GM21529 (cell line): Measurements from ENCODE around the gene RPH3AL.
"Not testable (repeated sequence)": the region's sequence is repeated elsewhere in the genome, so short reads cannot be mapped to it uniquely, and the experiment has no call there.

ENCODE experiments used
- ATAC-seq: cut with Tn5 transposase; IDR thresholded peaks from one replicate; pipeline ENCODE4 v1.9.1; 2021; ENCODE audit not compliant: unreplicated experiment

The RPH3AL gene

GRCh38 chr17:182050-182751, 170.4 kb downstream of the RPH3AL start:
- ATAC-seq: no peak

- no peak for ATAC-seq
Measured at GRCh38 chr17:181245-182049, 171.2 kb downstream of the RPH3AL start, which contains the start of gene DOC2B. Gene DOC2B (minus strand): TSS chr17:181650. CDS start chr17:181479, 171 bp downstream.

GRCh38 chr17:180381-181244, 172.0 kb downstream of the RPH3AL start:
- ATAC-seq: no peak

GRCh38 chr17:179781-180380, 172.7 kb downstream of the RPH3AL start:
- no peak for ATAC-seq

- no peak for ATAC-seq
Measured at GRCh38 chr17:179066-179432, 173.6 kb downstream of the RPH3AL start.

GRCh38 chr17:178292-179065, 174.1 kb downstream of the RPH3AL start:
- no peak for ATAC-seq

- ATAC-seq: no peak
Measured at GRCh38 chr17:177762-178161, 174.8 kb downstream of the RPH3AL start.

- ATAC-seq: no peak
Measured at GRCh38 chr17:177155-177554, 175.5 kb downstream of the RPH3AL start.

- ATAC-seq: no peak
Measured at GRCh38 chr17:173166-173911, 179.3 kb downstream of the RPH3AL start.

GRCh38 chr17:172401-172800, 180.2 kb downstream of the RPH3AL start:
- no peak for ATAC-seq

GRCh38 chr17:171871-172270, 180.7 kb downstream of the RPH3AL start:
- no peak for ATAC-seq

GRCh38 chr17:170130-170670, 182.4 kb downstream of the RPH3AL start:
- ATAC-seq: no peak

- not testable (repeated sequence) for ATAC-seq
Measured at GRCh38 chr17:168614-169013, 184.0 kb downstream of the RPH3AL start.

- no peak for ATAC-seq
Measured at GRCh38 chr17:165939-166338, 186.7 kb downstream of the RPH3AL start.

GRCh38 chr17:164303-165235, 188.0 kb downstream of the RPH3AL start:
- no peak for ATAC-seq

- no peak for ATAC-seq
Measured at GRCh38 chr17:163514-164098, 189.0 kb downstream of the RPH3AL start.

- no peak for ATAC-seq
Measured at GRCh38 chr17:162689-163088, 189.9 kb downstream of the RPH3AL start.
